Left lobe of liver (tissue), 2 donors: ENCODE results near the gene PITPNC1. TPM values are rescaled to one million over a fixed set of nuclear protein-coding genes. Genes with fewer than 3 reads are reported as not detected.

ENCODE experiments used
- ATAC-seq: fragments of 200-7000 bp; cut with Tn5 transposase; one replicate; pipeline ENCODE4 v1.9.1; 2020; ENCODE audit warnings: mild to moderate bottlenecking, moderate library complexity
- DNase-seq: peaks from one replicate; pipeline ENCODE4 v3.0.0-alpha.2; 2020; ENCODE audit warnings: low spot score
- total RNA-seq: library from RNA; stranded (reverse); gene quantifications from one replicate; pipeline ENCODE4 v1.2.1, GENCODE V29; 2021
- donor health status: DM: no; HTN: no; CAD: no; lungs with moderate emphysema.
- donor health status: DM: no; HTN: yes; CAD: no.

PITPNC1 gene
- total RNA-seq, 1 donor from 2014 or later: 13.1 TPM

DNA sequence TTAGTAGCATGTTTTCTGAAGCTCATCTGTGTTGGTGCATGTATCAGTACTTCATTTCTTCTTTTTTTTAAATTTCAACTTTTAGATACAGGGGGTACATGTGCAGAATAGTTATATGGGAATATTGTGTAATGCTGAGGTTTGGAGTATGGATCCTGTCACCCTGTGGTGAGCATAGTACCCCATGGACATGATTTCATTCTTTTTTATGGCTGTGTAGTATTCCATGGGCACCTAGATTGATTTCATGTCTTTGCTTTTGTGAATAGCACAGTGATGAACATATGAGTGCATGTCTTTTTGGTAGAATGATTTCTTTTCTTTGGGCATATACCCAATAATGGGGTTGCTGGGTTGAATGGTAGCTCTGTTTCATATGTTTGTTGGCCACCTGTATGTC lies 285.6 kb downstream of the PITPNC1 start:
- no peak for ATAC-seq
- DNase-seq: no peak

- ATAC-seq (no peak), DNase-seq (no peak)
Observed at GRCh38 chr17:67663457-67663856, 286.4 kb downstream of the PITPNC1 start.

DNA sequence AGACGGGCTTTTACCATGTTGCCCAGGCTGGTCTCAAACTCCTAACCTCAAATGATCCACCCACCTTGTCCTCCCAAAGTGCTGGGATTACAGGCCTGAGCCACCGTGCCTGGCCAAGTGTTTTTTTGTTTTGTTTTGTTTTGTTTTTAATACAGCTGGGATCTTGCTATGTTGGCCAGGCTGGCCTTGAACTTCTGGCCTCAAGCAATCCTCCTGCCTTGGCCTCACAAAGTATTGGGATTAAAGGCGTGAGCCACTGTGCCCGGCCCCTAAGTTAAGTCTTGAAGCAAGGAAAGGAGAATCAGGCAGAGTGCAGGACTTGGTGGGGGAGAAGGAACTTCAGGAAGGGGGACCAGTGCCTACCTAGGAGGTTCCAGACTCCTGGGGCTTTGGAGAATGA lies 288.9 kb downstream of the PITPNC1 start:
- ATAC-seq: no peak

DNA sequence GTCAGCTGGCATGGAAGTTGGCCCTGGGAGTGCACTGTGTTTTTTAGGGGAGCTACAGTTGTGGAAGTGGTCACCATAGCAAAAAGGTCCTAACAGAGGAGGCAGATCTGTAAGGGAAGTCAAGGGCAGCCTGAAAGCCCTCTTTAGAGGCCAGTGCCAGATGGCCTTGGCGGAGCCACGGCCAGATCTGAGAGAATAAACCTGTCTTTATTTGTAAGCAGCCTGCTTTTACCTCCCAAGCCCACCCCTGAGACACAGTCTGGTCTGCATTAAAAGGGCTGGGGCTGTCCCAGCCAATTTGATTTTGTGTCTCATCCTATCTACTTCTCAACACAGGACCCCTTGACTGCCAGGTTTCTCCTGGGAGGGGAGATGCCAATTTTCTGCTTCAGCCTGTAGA lies 289.6 kb downstream of the PITPNC1 start:
- DNase-seq (no peak), ATAC-seq (no peak)

More for the DNA sequence above, 288.9 kb downstream of the PITPNC1 start:
- no peak for DNase-seq

DNA sequence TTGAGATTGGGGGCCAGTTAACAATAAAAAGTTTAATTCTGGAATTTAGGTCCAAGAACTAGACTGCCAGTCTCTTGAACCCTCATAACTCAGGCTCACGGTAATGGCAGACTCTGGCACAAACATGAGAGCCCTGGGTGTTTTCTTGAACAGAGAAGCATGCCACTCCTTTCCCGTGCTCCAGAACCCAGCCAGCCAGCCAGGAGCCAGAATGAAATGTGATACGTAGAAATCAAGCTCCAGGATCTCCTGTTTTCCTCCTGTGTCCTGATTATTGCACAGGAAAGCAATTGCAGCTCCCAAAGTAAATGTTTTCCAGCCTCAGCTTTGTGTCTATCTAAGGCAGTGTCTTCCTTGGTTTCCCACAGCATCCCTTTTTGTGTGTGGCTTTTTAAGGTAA lies 294.4 kb downstream of the PITPNC1 start:
- no peak for ATAC-seq
- no peak for DNase-seq

GRCh38 chr17:67672592-67673335 lies 295.7 kb downstream of the PITPNC1 start:
- DNase-seq: no peak
- ATAC-seq: no peak

DNA sequence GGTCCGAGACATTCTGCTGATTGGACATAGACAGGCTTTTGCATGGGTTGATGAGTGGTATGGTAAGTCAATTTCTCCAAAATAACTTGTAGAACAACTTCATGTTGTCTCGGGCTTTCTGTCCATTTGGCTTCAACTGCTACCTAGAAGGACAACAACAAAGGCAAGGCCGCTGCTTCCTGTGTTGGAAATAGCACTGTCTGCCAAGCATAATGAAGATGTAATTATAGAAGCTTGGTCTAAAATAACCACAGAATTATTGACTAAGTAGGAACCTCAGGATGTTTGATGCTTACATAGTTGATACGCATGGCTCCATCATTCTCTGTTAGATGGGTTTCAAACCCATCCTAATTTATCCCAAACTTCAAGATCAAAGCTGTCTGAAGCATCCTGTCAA lies 298.4 kb downstream of the PITPNC1 start:
- no peak for ATAC-seq
- DNase-seq: no peak

DNA sequence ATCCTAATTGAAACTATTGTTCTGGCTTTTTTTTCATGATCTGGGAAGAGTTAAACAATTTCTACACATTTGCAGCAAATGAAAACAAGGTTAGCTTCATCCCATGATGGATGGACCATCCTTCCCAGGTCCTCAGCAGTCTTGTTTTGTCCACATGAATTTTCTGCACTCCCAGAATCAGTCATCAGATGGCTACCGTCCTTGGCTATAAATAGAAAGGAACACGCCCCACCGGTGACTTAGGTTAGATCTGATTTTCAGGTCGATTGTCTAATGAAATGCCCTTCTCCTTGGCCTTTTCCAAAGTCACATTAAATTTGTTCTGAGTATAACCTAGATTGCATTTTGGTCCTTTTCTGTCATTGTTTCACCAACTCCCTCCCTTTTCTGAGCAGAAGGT lies 299.2 kb downstream of the PITPNC1 start:
- DNase-seq (no peak), ATAC-seq (no peak)

DNA sequence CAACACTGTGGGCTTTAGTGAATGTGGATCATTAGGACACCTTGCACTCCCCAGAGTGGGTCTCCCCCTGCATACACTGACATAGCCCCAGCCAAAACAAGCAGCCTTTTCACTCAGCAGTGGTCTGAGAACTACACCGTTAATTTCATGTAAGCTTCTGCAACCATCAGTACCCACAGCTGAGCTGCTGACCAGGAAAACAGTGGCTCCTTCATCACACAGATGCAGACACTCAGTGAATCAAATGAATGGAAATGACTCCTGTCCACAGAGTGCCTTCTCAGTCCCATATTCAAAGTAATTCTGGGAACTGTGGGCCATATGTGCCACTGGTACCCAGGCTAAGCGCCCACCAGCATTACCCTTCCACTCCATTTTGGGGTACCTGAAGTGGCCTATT lies 301.3 kb downstream of the PITPNC1 start:
- ATAC-seq (no peak), DNase-seq (no peak)

DNA sequence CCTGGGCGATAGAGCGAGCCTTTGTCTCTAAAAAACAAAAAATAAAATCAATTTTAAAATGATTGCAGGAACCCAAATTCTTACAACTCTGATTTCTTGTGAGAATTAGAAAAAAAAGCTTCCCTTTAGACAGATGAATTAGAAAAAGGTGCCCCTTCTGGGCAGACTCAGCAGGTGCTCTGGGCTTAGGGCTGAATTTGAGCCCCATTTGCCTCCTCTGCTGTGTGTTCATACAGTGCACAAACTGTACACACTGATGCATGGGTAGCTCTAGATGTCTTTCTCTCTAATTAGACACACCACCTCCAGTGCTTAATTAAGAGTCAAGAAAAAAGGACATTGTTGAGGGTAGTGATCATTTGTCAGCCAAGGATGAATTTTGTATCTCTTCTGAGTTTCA lies 302.1 kb downstream of the PITPNC1 start:
- ATAC-seq (no peak), DNase-seq (no peak)

GRCh38 chr17:67679721-67680120 lies 302.6 kb downstream of the PITPNC1 start:
- no peak for ATAC-seq
- no peak for DNase-seq

DNA sequence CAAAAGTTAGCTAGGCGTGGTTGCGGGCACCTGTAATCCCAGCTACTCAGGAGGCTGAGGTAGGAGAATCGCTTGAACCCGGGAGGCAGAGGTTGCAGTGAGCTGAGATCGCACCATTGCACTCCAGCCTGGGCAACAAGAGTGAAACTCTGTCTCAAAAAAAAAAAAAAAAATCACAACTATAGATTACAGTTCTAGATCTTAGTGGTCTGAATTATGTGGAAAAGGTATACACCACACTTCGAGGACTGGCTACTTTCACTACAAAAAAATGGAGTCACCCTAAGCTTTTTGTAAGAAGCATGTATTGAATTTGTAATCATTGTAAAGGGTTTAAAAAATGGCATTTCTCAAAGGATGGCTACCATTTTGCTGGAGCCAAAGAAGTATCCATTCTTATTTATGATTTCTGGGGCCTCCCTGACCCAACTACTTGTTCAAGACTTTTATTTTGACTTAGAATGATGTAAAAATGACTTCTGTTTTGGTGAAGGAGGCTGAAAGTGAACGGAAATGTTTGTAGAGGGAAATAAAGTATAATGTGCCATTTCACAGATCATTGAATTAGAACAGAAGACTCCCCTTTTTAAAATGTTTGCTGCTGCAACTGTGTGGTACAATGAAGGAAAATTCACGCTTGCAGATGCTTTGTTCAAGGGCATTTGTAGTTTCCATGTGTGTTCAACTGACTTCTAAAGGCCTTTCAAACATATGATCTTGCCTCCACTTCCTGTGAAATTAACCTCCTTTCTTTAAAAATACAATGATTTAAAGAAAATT lies 303.6 kb downstream of the PITPNC1 start:
- no peak for ATAC-seq

GRCh38 chr17:67682196-67682595 lies 305.1 kb downstream of the PITPNC1 start:
- DNase-seq: peak; percentile 50

More for the DNA sequence above, 303.6 kb downstream of the PITPNC1 start:
- no peak for DNase-seq

GRCh38 chr17:67685351-67685750 lies 308.3 kb downstream of the PITPNC1 start:
- DNase-seq (no peak), ATAC-seq (no peak)

More at GRCh38 chr17:67682196-67682595, 305.1 kb downstream of the PITPNC1 start:
- ATAC-seq: peak; percentile 87

GRCh38 chr17:67686241-67686640 lies 309.2 kb downstream of the PITPNC1 start:
- DNase-seq (no peak), ATAC-seq (no peak)

DNA sequence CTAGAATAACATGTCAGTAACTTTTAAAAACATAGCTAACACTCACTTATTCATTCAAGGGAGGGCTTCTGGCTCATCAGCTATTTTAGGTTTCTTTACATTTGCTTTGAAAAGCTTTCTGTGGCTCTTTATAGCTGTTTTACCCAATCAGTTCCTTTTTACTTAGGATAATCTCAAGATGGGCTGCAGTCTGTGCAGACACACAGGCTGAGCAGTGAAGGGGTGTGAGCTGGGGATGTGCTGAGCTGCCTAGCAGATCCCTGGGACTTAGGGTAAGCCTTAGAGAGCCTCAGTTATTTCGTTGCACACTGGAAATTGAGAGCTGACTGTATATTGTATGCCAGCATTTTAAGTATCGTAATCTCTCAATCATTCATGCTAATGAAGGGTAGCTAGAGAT lies 310.4 kb downstream of the PITPNC1 start:
- no peak for DNase-seq
- no peak for ATAC-seq

DNA sequence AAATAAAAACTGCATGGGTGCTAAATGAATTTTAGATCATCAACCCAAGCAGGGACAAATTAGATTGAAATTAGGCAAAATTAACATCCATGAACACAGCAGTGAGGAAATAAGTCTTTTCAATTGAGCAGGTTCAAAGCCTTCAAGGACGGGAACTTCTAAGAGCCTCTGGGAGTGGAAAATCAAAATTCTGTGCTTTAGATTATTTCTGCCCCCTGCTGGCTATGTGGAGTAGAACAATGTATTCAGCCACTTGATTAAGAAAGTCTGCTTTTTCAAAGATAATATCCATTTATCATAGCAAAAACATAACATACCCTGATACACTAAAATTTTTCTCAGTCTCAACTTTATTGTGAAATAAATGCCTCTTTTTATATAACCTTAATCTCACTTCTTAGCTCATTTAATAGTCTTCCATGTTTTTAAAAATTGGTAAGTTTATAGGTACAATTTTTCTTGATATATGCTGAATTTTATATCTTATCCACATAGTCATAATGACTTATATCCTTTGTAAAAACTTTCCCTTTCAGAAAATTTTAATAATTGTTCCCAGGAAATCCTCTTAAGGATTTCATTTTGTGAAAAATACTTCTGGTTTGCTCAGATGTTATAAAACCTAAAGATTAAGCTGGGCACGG lies 312.6 kb downstream of the PITPNC1 start:
- no peak for DNase-seq
- ATAC-seq: peak; percentile 94

DNA sequence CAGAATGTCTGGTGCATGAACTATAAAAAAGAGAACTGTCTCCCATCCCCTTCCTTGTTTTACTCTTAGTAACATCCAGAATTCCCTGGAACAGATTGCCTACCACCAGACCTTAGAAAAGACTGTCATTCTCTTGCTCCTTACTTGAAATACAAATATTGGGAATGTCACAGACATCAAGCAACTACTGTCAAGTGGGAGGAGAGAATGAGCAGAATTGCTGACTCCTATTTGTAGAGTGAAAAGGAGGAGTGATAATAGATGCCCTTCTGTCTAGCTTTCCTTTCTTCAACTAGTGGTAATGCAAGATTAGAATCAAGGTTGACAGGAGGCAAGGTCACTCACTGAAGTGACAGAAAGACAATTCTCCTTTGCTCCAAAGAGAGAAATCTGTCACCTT lies 316.7 kb downstream of the PITPNC1 start:
- ATAC-seq: no peak
- DNase-seq: no peak

DNA sequence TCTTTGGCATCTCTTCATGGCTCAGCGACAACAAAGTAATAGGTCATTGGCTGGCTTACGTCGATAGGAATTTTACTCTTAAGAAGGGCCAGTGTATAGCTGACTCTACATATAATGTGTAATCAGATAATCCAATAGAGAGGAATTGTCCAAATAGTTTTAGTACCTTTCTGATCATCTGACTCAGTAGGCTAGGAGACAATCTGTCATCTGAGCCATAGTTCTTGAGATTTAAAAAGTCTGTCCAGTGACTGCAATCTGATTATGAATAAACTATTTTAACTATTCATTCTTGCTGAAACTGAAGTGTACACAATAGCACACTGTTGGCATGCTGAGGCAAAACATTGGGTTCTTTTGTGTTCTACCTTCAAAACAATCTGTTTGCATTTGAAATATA lies 319.3 kb downstream of the PITPNC1 start:
- DNase-seq: no peak
- no peak for ATAC-seq

DNA sequence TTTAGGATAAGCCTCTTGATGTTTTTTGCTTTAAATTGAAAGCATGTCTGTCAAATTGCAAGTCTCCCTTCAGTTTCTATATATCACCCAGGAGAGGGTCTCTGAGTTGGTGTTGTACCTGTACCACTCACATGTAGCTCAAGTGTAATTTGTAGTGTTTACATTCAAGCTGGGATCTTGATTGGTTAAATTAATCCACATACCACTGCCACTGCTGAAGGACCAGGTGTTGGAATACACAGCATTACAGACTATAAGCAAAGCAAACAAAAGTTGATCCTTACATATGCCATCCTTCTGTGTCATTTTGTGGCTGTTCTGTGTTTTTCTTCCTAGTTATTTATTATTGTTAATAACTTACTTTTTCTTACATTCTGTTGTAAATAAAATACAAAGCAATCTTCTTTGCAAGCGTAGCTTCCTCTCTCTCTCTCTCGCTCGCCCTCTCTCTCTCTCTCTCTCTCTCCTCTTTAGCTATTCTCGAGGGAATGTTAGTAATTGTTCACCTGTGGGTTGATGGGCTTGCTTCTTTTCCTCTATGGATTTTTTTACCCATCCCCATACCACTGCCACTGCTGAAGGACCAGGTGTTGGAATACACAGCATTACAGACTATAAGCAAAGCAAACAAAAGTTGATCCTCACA lies 319.9 kb downstream of the PITPNC1 start:
- ATAC-seq (no peak), DNase-seq (no peak)

DNA sequence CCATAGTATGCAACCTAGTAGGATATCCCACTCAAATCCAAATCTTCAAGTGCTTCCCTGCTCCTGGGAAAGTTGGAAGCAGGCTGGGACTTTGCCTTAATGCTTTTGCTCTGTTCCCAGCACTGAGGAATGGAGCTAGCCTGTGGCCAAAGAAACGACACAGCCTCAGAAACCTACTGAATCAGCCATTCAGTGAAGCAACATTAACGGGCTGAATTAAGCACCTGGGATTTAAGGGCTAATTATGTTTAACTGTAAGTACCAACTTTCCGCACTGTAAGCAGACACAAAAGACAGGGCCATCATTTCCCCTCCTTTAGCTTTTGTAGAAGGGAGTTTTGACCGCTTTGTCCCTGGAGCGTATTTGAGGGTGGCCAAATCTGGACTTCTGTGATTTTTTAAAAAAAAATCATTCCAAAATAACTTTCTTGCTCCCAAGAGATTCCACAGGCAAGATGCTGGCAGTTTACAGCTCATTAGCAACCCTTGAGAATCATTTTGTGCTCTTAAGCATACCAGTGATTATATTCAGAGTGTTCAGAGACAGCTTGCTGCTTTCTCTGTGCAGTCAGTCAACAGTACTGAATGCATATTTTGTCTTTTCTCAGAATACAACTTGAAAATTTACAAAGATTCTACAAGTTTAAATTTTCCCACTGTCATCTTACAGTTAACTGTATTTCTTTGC lies 323.1 kb downstream of the PITPNC1 start:
- DNase-seq (no peak), ATAC-seq (no peak)
